Measurements from ENCODE around the gene PROX1. TPM values are rescaled to one million over a fixed set of nuclear protein-coding genes. Genes with fewer than 3 reads are reported as not detected.

The PROX1 gene, protein sequence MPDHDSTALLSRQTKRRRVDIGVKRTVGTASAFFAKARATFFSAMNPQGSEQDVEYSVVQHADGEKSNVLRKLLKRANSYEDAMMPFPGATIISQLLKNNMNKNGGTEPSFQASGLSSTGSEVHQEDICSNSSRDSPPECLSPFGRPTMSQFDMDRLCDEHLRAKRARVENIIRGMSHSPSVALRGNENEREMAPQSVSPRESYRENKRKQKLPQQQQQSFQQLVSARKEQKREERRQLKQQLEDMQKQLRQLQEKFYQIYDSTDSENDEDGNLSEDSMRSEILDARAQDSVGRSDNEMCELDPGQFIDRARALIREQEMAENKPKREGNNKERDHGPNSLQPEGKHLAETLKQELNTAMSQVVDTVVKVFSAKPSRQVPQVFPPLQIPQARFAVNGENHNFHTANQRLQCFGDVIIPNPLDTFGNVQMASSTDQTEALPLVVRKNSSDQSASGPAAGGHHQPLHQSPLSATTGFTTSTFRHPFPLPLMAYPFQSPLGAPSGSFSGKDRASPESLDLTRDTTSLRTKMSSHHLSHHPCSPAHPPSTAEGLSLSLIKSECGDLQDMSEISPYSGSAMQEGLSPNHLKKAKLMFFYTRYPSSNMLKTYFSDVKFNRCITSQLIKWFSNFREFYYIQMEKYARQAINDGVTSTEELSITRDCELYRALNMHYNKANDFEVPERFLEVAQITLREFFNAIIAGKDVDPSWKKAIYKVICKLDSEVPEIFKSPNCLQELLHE
- total RNA-seq = under 0.01 and 0.12 TPM in 2 replicates

GRCh38 chr1:213987927-213988506 lies at the start of gene PROX1:
Gene PROX1 (plus strand): TSS chr1:213987973. CDS start chr1:213996536, 8,563 bp downstream.

